HL-60 (cell line): ENCODE measurements around the gene GATM.

ENCODE experiments used
- POLR2AphosphoS5 ChIP-seq: IDR thresholded peaks from 2 replicates; pipeline ENCODE4 v1.6.1; 2012; ENCODE audit warnings: low read depth
- REST ChIP-seq: IDR thresholded peaks from 2 replicates; pipeline ENCODE4 v1.6.1; 2012; ENCODE audit warnings: low read depth; ENCODE audit not compliant: insufficient replicate concordance
- TF ChIP-seq, protein P1 (sequence below): IDR thresholded peaks from one replicate; pipeline ENCODE4 v1.5.1; 2011; ENCODE audit warnings: low read length, control low read depth, inconsistent platforms; ENCODE audit not compliant: insufficient read depth

DNA sequence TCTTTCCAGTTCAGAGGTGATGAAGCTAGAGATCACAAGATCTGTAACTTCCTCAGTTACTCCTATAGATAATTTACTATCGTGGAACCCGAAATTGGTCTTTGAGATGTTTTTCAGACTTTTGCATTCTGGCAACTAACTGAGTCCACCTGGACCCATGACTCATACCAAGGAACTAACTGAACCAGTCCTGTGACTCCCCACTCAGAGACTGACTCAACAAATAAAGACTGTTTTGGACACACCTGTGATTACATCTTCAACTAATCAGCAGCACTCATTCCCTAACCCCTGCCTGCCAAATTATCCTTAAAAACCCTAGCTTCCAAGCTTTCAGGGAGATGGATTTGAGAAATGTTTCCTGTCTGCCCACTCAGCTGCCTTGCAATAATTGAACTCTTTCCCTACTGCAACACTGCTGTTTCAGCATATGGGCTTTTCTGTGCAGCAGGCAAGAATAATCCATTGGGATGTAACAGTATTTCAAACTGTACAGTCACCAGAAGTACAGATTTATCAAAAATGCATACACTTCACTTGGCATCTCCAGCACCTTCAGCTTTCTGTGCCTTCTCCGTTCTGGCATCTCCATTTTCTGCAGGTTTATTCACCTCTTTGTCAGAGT, 57.7 kb downstream of the GATM start:
- TF ChIP-seq, protein P1, sequence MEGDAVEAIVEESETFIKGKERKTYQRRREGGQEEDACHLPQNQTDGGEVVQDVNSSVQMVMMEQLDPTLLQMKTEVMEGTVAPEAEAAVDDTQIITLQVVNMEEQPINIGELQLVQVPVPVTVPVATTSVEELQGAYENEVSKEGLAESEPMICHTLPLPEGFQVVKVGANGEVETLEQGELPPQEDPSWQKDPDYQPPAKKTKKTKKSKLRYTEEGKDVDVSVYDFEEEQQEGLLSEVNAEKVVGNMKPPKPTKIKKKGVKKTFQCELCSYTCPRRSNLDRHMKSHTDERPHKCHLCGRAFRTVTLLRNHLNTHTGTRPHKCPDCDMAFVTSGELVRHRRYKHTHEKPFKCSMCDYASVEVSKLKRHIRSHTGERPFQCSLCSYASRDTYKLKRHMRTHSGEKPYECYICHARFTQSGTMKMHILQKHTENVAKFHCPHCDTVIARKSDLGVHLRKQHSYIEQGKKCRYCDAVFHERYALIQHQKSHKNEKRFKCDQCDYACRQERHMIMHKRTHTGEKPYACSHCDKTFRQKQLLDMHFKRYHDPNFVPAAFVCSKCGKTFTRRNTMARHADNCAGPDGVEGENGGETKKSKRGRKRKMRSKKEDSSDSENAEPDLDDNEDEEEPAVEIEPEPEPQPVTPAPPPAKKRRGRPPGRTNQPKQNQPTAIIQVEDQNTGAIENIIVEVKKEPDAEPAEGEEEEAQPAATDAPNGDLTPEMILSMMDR = no peak
- TF ChIP-seq REST (no peak), POLR2AphosphoS5 (no peak)
